Astrocyte (in vitro differentiated cells and primary cell): ENCODE measurements around the gene ARCN1.

Source experiments
- EZH2 ChIP-seq: IDR thresholded peaks from 2 replicates; pipeline ENCODE4 v1.6.1; 2012; ENCODE audit warnings: mild to moderate bottlenecking, low read length, inconsistent platforms; ENCODE audit not compliant: insufficient read depth
- TF ChIP-seq, protein P1 (sequence below): IDR thresholded peaks from 2 replicates; pipeline ENCODE4 v1.5.1; 2011; ENCODE audit warnings: low read depth, mild to moderate bottlenecking, inconsistent platforms, low read length, moderate library complexity; ENCODE audit not compliant: insufficient read depth

DNA sequence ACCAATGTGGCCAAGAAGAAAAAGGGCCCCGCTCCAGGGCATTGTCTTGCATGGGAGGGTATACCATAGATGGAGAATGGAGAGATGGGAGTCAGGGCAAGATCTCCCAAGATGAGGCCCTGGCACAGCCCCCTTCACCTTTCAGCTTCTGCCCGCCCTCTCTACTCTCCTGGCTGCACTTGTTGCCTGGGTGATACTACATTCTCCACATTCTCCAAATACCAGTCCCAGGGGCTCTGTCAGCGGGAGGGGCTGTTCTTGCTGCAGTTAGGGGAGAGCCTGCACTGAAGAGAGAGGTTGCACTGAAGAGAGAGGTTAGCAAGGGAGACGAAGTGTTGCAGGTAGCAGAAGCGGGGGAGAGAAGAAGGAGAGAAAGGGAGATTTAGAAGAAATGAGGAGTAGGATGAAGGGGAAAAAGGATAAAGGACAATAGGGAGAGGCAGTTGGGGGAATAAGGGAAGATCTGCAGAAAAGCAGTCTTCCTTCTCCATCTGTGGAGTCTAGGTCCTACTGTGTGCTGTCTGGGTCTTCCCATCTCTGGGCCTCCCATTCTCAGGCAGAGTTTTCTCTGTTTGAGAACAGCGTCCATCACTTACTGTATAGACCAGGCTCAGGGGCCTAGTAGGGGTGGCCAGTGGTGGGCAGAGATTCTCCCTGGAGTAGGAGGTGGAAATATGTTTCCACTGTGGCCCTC lies 43.2 kb downstream of the ARCN1 start:
- TF ChIP-seq, protein P1, sequence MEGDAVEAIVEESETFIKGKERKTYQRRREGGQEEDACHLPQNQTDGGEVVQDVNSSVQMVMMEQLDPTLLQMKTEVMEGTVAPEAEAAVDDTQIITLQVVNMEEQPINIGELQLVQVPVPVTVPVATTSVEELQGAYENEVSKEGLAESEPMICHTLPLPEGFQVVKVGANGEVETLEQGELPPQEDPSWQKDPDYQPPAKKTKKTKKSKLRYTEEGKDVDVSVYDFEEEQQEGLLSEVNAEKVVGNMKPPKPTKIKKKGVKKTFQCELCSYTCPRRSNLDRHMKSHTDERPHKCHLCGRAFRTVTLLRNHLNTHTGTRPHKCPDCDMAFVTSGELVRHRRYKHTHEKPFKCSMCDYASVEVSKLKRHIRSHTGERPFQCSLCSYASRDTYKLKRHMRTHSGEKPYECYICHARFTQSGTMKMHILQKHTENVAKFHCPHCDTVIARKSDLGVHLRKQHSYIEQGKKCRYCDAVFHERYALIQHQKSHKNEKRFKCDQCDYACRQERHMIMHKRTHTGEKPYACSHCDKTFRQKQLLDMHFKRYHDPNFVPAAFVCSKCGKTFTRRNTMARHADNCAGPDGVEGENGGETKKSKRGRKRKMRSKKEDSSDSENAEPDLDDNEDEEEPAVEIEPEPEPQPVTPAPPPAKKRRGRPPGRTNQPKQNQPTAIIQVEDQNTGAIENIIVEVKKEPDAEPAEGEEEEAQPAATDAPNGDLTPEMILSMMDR = no peak
- no peak for TF ChIP-seq EZH2
